Epithelial cell of proximal tubule (primary cell): ENCODE data around the gene RBFOX2. TPM values are rescaled to one million over a fixed set of nuclear protein-coding genes. Genes with fewer than 3 reads are reported as not detected.

Experiments used
- DNase-seq: peaks from one replicate; pipeline ENCODE4 v3.0.0-alpha.2; 2011; ENCODE audit warnings: low read depth
- H3K4me3 ChIP-seq: 2 replicates; pipeline ENCODE4 v1.5.1; 2011; ENCODE audit warnings: low read depth, mild to moderate bottlenecking, low read length
- total RNA-seq: library from RNA; depleted of rRNA; stranded (reverse); fragments of >200 nt; gene quantifications from 2 replicates; pipeline ENCODE4 v1.2.3, GENCODE V29; 2015
- TF ChIP-seq, protein P1 (sequence below): conservative IDR thresholded peaks from 2 replicates; pipeline ENCODE4 v1.5.1; 2012; ENCODE audit warnings: low read depth, mild to moderate bottlenecking, low read length

RBFOX2 gene
- total RNA-seq, 1 donor from 2014 or later: 67.0 TPM

DNA sequence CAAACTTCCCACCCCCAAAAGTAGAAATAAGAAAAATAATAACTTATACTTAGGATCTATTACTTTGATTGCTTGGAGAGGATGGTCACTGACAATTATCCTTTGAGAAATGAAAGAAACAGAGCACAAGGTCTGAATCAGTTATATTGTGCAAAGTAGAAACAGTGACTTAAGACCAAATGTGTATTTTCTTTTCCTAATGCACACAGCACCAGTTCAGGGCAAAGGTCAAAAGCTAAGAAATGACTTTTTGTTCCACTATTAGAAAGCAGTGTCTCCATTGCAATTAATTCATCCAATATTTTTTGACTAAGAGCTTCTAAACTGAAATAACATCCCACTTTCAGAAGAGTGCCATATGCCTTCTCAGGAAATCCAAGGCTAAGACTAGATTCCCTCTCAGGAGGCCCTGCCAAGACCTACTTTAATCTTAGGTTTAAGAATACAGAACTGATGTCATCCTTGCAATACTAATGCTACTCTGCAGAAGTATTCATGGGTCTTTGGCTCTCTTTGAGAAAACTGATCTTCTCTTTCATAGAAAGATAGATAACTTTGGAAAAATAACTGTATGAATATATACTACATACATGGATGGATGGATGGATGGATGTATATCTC, 164.0 kb downstream of the RBFOX2 start:
- no peak for DNase-seq
- no peak overlapping the region for H3K4me3 ChIP-seq
- TF ChIP-seq, protein P1, sequence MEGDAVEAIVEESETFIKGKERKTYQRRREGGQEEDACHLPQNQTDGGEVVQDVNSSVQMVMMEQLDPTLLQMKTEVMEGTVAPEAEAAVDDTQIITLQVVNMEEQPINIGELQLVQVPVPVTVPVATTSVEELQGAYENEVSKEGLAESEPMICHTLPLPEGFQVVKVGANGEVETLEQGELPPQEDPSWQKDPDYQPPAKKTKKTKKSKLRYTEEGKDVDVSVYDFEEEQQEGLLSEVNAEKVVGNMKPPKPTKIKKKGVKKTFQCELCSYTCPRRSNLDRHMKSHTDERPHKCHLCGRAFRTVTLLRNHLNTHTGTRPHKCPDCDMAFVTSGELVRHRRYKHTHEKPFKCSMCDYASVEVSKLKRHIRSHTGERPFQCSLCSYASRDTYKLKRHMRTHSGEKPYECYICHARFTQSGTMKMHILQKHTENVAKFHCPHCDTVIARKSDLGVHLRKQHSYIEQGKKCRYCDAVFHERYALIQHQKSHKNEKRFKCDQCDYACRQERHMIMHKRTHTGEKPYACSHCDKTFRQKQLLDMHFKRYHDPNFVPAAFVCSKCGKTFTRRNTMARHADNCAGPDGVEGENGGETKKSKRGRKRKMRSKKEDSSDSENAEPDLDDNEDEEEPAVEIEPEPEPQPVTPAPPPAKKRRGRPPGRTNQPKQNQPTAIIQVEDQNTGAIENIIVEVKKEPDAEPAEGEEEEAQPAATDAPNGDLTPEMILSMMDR: no peak

DNA sequence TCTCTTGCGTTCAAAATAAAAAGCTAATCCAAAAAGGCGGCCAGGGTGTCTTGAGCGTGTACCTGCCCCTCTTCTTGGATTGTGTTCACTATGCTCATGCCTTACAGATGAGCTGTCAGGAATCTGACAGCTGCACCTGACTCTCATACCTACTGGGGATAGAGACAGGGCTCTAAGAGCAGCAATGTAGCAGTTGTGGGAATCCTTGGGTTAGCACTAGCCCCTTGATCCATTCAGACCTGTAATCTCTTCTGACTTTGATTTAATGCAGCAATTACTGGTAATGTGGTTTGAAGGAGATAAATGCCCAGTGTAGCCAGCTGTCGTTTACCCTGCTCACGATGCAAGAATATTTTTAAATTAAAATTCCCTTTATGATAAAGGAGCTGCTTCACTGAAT, 165.2 kb downstream of the RBFOX2 start:
- H3K4me3 ChIP-seq: no peak overlapping the region
- no peak for DNase-seq
- TF ChIP-seq, protein P1: no peak

DNA sequence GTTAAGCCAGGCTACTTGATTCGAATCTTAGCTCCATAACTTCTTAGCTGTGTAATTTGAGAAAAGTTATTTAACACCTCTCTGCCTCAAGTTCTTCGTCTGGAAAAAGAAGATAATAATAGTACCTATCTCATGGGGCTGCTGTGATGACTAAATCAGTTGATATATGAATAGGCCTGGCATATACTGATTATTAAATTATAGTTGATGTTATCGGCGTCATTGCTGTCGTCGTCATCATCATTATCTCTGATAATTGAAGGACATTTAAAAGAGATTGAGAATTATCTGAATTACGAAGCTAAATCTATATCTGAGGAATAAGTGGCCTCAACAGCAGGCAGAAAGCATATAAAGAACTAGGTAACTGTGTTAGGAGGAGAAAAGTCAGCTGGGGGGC, 165.9 kb downstream of the RBFOX2 start:
- TF ChIP-seq, protein P1: no peak
- no peak for DNase-seq
- H3K4me3 ChIP-seq: no peak overlapping the region

DNA sequence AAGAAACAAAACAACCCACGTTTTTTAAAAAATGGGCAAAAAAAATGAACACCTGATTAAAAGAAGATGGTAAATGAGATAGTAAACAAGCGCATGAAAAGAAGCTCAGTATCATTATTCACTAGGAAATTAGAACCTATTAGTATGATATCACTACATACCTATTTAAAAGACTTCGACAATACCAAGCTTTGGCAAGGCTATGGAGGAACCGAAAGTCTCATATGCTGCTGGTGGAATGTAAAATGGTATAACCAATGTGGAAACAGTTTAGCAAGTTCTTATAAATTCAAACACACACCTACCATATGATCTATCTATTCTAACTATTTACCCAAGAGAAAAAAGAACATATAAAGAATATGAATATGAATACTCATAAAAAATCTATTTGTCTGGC, 167.2 kb downstream of the RBFOX2 start:
- TF ChIP-seq, protein P1: no peak
- H3K4me3 ChIP-seq: no peak overlapping the region
- no peak for DNase-seq

DNA sequence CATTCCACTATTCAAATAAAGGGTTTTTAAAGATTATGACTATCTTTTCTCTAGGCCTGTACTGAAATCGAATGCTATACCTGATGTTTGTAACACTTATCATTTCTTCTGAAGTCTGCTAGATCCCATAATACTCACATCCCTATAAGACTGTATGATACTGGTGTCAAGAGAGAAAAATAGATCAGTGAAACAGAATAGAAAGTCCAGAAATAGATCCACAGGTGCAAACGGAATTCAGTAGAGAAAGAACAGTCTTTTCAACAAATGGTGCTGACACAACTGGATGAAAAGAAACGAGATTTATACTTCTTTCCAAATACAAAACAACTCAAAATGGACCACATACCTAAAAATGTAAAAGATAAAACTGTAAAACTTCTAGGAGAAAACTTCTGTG, 167.8 kb downstream of the RBFOX2 start:
- DNase-seq: no peak
- H3K4me3 ChIP-seq: no peak overlapping the region
- TF ChIP-seq, protein P1: no peak

DNA sequence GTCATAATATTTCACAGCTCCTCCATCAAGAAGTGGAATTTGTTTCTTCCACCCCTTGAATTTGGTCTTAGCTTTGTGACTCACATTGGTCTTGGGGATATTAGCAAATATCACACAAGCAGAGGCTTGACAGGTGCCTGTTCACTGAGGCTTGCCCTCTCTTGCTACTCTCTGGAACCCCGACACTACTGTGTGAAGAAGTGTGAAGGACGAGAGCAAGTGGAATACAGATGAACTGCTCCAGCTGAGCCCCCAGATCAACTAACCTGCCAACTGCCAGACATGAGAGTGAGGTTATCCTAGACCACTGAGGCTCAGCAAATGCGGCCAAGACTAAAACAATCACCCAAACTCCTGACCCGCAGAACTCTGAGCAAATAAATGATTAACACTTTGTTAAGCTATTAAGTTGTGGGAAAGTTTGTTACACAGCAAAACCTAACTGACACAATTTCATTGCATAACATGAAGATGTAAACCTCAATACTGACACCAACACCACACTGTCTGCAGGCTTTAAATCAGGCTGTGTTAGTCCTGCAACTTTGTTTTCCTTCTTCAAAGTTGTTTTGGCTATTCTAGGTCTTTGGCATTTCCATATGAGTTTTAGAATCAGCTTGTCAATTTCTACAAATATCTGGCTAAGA, 168.4 kb downstream of the RBFOX2 start:
- H3K4me3 ChIP-seq: no peak overlapping the region
- TF ChIP-seq, protein P1: no peak
- no peak for DNase-seq

DNA sequence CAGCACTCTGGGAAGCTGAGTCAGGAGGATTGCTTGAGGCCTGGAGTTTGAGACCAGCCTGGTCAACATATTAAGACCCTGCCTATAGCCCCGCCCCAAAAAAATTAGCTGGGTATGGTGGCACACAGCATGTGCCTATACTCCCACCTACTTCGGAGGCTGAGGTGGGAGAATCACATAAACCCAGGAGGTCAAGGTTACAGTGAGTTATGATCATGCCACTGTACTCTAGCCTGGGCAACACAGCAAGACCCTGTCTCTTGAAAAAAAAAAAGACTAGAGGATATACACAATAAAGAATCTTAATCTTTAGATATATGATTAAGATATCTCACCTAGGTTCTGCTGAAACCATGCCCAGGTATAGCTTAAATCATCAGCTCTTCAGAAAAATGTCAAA, 174.3 kb downstream of the RBFOX2 start:
- TF ChIP-seq, protein P1: no peak
- no peak for DNase-seq
- H3K4me3 ChIP-seq: no peak overlapping the region
